Activated naive CD4-positive, alpha-beta T cell treated with anti-CD3 and anti-CD28 coated beads, Interleukin-2, amount 50 U/mL, for 24 hours (primary cell): ENCODE data around the gene CDC42EP3.
A peak's percentile ranks its signal among the peaks of the same experiment; 100 is the strongest.

Experiments used
- H3K27ac Mint-ChIP-seq: one replicate; pipeline ENCODE4 v1.8.0; 2021; ENCODE audit warnings: mild to moderate bottlenecking, mixed read lengths
- H3K27me3 Mint-ChIP-seq: one replicate; pipeline ENCODE4 v1.8.0; 2021; ENCODE audit warnings: mixed read lengths
- H3K36me3 Mint-ChIP-seq: one replicate; pipeline ENCODE4 v1.8.0; 2021; ENCODE audit warnings: mixed read lengths
- H3K4me1 Mint-ChIP-seq: one replicate; pipeline ENCODE4 v1.8.0; 2021; ENCODE audit warnings: mixed read lengths
- H3K4me3 Mint-ChIP-seq: one replicate; pipeline ENCODE4 v1.8.0; 2021; ENCODE audit warnings: mild to moderate bottlenecking, mixed read lengths
- H3K9me3 Mint-ChIP-seq: one replicate; pipeline ENCODE4 v1.8.0; 2021; ENCODE audit warnings: mixed read lengths

Gene CDC42EP3

DNA sequence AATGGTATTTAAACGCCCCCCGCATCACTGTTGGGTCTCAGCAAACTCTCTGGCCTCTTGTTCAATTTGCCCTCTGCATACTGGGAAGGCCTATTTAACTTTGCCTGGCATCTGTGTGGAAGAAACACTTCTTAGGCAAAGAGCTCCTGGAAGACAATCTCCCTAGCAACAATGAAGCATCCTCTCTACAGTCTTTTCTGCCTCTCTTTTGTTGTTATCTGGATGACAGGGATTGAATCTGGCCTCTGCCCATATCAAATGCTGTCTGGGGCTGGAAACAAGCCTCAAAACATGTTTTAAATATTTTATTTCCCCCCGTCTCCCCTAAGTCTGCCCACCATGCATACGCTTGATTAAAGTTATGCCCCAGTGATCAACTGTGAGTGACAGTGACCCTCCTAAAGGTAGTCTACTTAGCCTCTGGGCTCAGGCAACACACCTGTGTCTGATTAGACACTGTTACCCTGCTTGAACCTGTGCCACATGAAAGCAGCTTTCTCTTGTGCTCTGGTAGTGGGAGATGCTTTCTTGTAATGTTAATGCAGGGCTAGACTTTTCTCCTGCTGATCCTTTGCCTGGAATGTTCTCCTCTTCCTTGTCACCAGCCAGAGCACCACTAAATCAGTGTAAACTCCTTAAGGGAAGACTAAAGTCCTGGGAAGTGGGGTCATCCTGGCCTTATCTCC, 34.9 kb downstream of the CDC42EP3 start:
- peaks cover 9% of the 10 kb centered on the region for H3K36me3 Mint-ChIP-seq
- no peaks in the 10 kb centered on the region for H3K27me3 Mint-ChIP-seq
- peak overlapping the region; percentile 45 for H3K4me3 Mint-ChIP-seq
- peaks cover 58% of the 10 kb centered on the region for H3K4me1 Mint-ChIP-seq
- H3K9me3 Mint-ChIP-seq: no peaks in the 10 kb centered on the region
- peak overlapping the region; percentile 52 for H3K27ac Mint-ChIP-seq

- H3K36me3 Mint-ChIP-seq: peaks cover 6% of the 10 kb centered on the region
- H3K4me1 Mint-ChIP-seq: peaks cover 62% of the 10 kb centered on the region
- H3K27ac Mint-ChIP-seq: peak overlapping the region; percentile 52
- no peaks in the 10 kb centered on the region for H3K27me3 Mint-ChIP-seq
- H3K4me3 Mint-ChIP-seq: peak overlapping the region; percentile 47
- no peaks in the 10 kb centered on the region for H3K9me3 Mint-ChIP-seq
Measured at GRCh38 chr2:37635504-37636380, 35.7 kb downstream of the CDC42EP3 start.

DNA sequence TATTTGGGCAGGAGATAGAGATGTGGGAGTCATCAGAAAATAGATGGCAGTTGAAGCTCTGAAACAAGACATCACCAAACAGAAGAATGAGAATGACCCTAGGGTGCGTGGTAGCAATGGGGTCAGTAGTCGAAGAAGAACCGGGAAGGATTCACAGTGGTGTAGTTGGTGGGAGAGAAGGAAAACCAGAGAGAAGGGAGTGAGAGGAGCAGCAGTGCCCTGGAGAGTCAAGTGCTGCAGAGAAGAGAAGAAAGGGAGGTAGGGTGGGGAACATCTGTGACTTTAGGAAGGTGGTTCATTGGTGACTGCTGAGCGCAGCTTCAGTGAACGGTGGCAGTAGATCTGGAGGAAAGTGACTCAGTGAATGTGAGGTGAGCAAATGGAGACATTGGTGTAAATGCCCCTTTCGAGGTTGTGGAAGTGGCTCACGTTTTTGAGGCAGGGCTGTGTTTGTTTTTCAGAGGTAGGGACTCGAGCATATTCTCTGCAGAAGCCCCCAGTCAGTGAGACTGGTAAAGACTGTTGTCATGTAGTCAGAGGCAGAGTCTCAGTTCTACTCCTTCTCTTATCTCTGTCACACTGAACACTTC, 36.4 kb downstream of the CDC42EP3 start:
- H3K4me3 Mint-ChIP-seq: peak overlapping the region; percentile 47
- no peaks in the 10 kb centered on the region for H3K9me3 Mint-ChIP-seq
- H3K36me3 Mint-ChIP-seq: peaks cover 6% of the 10 kb centered on the region
- H3K27me3 Mint-ChIP-seq: no peaks in the 10 kb centered on the region
- H3K27ac Mint-ChIP-seq: peak overlapping the region; percentile 52
- peaks cover 67% of the 10 kb centered on the region for H3K4me1 Mint-ChIP-seq

DNA sequence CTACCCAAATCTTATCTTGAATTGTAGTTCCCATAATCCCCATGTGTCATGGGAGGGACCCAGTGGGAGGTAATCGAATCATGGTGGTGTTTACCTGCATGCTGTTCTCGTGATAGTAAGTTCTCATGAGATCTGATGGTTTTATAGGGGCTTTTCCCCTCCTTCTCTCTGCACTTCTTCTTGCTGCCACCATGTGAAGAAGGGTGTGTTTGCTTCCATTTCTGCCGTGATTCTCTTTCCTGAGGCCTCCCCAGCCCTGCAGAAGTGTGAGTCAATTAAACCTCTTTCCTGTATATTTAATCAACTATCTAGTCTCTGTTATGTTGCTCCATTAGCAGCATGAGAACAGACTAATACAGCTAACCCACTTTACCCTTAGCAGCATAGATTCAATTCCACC, 37.6 kb downstream of the CDC42EP3 start:
- Mint-ChIP-seq H3K4me1 (peaks cover 72% of the 10 kb centered on the region), H3K27ac (no peak overlapping the region), H3K27me3 (no peaks in the 10 kb centered on the region), H3K9me3 (no peaks in the 10 kb centered on the region), H3K36me3 (peaks cover 6% of the 10 kb centered on the region), H3K4me3 (no peak overlapping the region)

- no peak overlapping the region for H3K27ac Mint-ChIP-seq
- H3K4me1 Mint-ChIP-seq: peaks cover 69% of the 10 kb centered on the region
- no peak overlapping the region for H3K4me3 Mint-ChIP-seq
- no peaks in the 10 kb centered on the region for H3K27me3 Mint-ChIP-seq
- peaks cover 6% of the 10 kb centered on the region for H3K36me3 Mint-ChIP-seq
- no peaks in the 10 kb centered on the region for H3K9me3 Mint-ChIP-seq
Measured at GRCh38 chr2:37633234-37633633, 38.2 kb downstream of the CDC42EP3 start.

DNA sequence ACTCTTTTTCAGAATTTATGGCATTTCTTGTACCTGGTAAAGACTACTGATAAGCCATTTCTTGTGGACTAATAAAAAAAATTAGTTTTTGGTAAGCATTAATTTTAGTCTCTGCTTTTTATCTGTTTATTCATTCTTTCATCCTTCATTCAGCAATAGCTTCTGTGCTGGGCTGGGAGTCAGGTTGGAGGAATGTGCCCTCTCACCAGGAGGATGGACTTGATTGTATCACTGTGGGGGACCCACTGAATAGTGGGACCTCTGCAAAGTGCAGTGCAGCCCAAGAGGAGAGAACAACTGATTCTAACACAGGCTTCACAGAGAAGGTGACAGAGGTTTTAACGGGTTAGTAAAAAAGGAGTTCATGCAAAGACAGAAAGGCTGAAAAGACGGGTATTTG, 39.1 kb downstream of the CDC42EP3 start:
- Mint-ChIP-seq H3K9me3 (no peaks in the 10 kb centered on the region), H3K27ac (peak overlapping the region; percentile 18), H3K4me1 (peaks cover 64% of the 10 kb centered on the region), H3K36me3 (peaks cover 6% of the 10 kb centered on the region), H3K27me3 (no peaks in the 10 kb centered on the region), H3K4me3 (no peak overlapping the region)

- Mint-ChIP-seq H3K27ac (no peak overlapping the region), H3K27me3 (no peaks in the 10 kb centered on the region), H3K4me3 (no peak overlapping the region), H3K36me3 (peaks cover 6% of the 10 kb centered on the region), H3K4me1 (peaks cover 64% of the 10 kb centered on the region), H3K9me3 (no peaks in the 10 kb centered on the region)
Measured at GRCh38 chr2:37631698-37632097, 39.7 kb downstream of the CDC42EP3 start.

DNA sequence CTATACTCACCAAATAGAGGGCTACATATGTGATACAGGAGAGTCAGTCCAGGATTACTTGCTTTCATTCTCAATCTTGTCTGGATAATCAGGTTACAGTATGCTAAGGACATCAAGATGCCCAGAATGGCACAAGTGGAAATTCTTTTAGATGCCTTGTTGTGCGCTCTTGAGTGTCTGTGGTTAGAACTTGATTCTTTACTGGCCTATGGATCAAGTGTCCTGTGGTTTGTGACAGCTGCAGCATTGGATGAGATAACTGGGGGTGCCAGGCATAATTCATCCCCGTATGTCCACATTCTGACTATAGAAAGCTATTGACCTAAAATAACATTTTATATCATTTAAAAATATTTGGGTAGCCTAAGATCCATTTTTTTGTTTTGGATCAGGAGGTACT, 40.1 kb downstream of the CDC42EP3 start:
- H3K36me3 Mint-ChIP-seq: peaks cover 6% of the 10 kb centered on the region
- no peaks in the 10 kb centered on the region for H3K27me3 Mint-ChIP-seq
- H3K4me3 Mint-ChIP-seq: no peak overlapping the region
- no peak overlapping the region for H3K27ac Mint-ChIP-seq
- H3K4me1 Mint-ChIP-seq: peaks cover 64% of the 10 kb centered on the region
- H3K9me3 Mint-ChIP-seq: no peaks in the 10 kb centered on the region

- no peak overlapping the region for H3K4me3 Mint-ChIP-seq
- no peaks in the 10 kb centered on the region for H3K9me3 Mint-ChIP-seq
- peak overlapping the region; percentile 25 for H3K27ac Mint-ChIP-seq
- no peaks in the 10 kb centered on the region for H3K27me3 Mint-ChIP-seq
- peaks cover 6% of the 10 kb centered on the region for H3K36me3 Mint-ChIP-seq
- peaks cover 64% of the 10 kb centered on the region for H3K4me1 Mint-ChIP-seq
Measured at GRCh38 chr2:37630776-37631175, 40.7 kb downstream of the CDC42EP3 start.

DNA sequence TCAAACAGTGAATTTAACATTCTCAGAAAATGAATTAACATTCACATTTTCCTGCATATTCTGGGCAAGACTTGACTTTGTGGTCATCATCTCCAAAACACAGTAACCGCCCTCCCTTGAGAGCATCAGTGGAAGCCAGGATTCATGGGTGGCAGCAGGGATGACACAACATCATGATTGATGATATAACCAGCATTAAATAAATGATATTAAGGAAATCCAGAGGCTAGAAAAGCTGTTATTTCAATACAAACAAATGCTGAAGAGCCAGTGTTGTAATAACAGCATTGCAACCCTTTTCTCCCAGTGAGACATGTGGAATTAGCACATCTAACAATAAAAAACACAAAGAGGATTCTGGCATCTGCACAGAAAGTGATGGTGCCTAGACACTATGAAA, 41.1 kb downstream of the CDC42EP3 start:
- Mint-ChIP-seq H3K9me3 (no peaks in the 10 kb centered on the region), H3K36me3 (peaks cover 6% of the 10 kb centered on the region), H3K4me1 (peaks cover 64% of the 10 kb centered on the region), H3K27me3 (no peaks in the 10 kb centered on the region), H3K27ac (no peak overlapping the region), H3K4me3 (no peak overlapping the region)

DNA sequence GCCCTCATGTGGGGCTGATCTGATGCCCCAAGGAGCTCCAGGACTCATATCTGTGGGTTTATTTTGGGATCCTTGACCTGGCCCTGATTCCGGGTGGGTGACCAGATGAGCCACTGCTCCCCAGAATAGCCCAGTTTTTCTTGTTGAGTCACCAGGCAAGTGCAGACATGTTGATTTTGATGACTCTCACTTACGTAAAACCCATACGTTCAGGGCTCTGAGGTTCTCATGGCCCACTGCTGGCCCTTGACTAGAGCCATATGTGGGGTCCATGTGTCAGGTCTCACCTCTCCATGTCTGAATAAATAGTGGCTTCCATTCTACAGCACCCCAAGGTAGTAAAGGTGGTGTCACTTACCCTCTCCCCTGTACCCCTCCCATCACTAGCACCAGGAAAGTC, 41.9 kb downstream of the CDC42EP3 start:
- H3K27ac Mint-ChIP-seq: no peak overlapping the region
- peaks cover 64% of the 10 kb centered on the region for H3K4me1 Mint-ChIP-seq
- peaks cover 10% of the 10 kb centered on the region for H3K36me3 Mint-ChIP-seq

DNA sequence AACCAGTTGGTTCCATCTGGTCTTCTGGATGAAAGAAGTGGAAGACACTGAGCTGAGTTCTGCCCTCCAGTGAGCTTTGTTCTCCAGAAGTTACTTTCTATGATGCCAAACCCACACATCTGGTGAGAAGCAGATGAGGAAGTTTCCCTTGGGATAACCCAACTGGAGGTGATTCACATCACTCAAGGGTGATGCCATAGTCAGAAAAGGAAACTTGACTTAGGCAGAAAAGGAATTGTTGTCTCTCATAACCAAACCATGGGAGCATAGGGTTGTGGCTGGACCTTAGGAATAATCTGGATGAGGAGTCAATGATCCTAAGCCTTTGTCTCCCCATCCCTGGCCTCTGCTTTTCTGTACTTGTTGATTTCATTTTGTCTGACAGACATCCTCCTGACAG, 43.7 kb downstream of the CDC42EP3 start:
- Mint-ChIP-seq H3K9me3 (peaks cover 5% of the 10 kb centered on the region), H3K4me3 (no peak overlapping the region), H3K4me1 (peaks cover 66% of the 10 kb centered on the region), H3K36me3 (peaks cover 9% of the 10 kb centered on the region), H3K27ac (peak overlapping the region; percentile 11), H3K27me3 (no peaks in the 10 kb centered on the region)

More for the DNA sequence above, 41.9 kb downstream of the CDC42EP3 start:
- Mint-ChIP-seq H3K27me3 (no peaks in the 10 kb centered on the region), H3K4me3 (no peak overlapping the region), H3K9me3 (peaks cover 5% of the 10 kb centered on the region)

- Mint-ChIP-seq H3K4me1 (peaks cover 69% of the 10 kb centered on the region), H3K4me3 (peak overlapping the region; percentile 12), H3K27ac (peak overlapping the region; percentile 95), H3K9me3 (peaks cover 13% of the 10 kb centered on the region), H3K36me3 (peaks cover 5% of the 10 kb centered on the region), H3K27me3 (no peaks in the 10 kb centered on the region)
Measured at GRCh38 chr2:37625796-37626571, 45.5 kb downstream of the CDC42EP3 start.

GRCh38 chr2:37625156-37625555, 46.3 kb downstream of the CDC42EP3 start:
- H3K27ac Mint-ChIP-seq: peak overlapping the region; percentile 90
- H3K9me3 Mint-ChIP-seq: peaks cover 13% of the 10 kb centered on the region
- H3K27me3 Mint-ChIP-seq: no peaks in the 10 kb centered on the region
- peaks cover 63% of the 10 kb centered on the region for H3K4me1 Mint-ChIP-seq
- peaks cover 5% of the 10 kb centered on the region for H3K36me3 Mint-ChIP-seq
- H3K4me3 Mint-ChIP-seq: peak overlapping the region; percentile 81
